T-helper 1 cell treated with Interleukin-12 subunit alpha and Interleukin-12 subunit beta and Interleukin-4 antibody, amounts not matched to agents 30 ng/mL and 1 ng/mL, for 36 hours (primary cell): ENCODE results near the gene HCN1. TPM values are rescaled to one million over a fixed set of nuclear protein-coding genes. Genes with fewer than 3 reads are reported as not detected.
"Not testable (repeated sequence)": the region's sequence is repeated elsewhere in the genome, so short reads cannot be mapped to it uniquely, and the experiment has no call there.

Source experiments
- intact Hi-C: fragments of 100-400 bp; cut with micrococcal nuclease; formaldehyde crosslinking; loops from one replicate; pipeline ENCODE4 v1.15.1; 2024
- total RNA-seq: library from RNA; stranded (reverse); gene quantifications from 2 replicates; pipeline ENCODE4 v1.2.3, GENCODE V29; 2022

The HCN1 gene
- total RNA-seq, 1 donor from 2014 or later, result not detected

- intact Hi-C loops, result not testable (repeated sequence)
These were observed 383.6 kb downstream of the HCN1 start for GRCh38 chr5:45312627-45313026.

GRCh38 chr5:45295231-45295630 is 400.9 kb downstream of the HCN1 start:
- intact Hi-C loops, result no loop called here

GRCh38 chr5:45288746-45289145 is 407.4 kb downstream of the HCN1 start:
- intact Hi-C loops, result no loop called here

- intact Hi-C loops, result no loop called here
These were observed 411.7 kb downstream of the HCN1 start for GRCh38 chr5:45284436-45284835.

- intact Hi-C loops, result no loop called here
These were observed 415.1 kb downstream of the HCN1 start for GRCh38 chr5:45281081-45281480.

GRCh38 chr5:45279109-45279508 is 417.1 kb downstream of the HCN1 start:
- intact Hi-C loops, result no loop called here

GRCh38 chr5:45277860-45278259 is 418.3 kb downstream of the HCN1 start:
- intact Hi-C loops, result no loop called here

- intact Hi-C loops, result no loop called here
These were observed 421.9 kb downstream of the HCN1 start for GRCh38 chr5:45274241-45274640.

GRCh38 chr5:45271626-45272025 is 424.6 kb downstream of the HCN1 start:
- intact Hi-C loops, result no loop called here

GRCh38 chr5:45264447-45264846 is 431.7 kb downstream of the HCN1 start:
- intact Hi-C loops, result no loop called here

- intact Hi-C loops, result no loop called here
These were observed 434.1 kb downstream of the HCN1 start for GRCh38 chr5:45262061-45262590.

GRCh38 chr5:45261125-45261524 is 435.1 kb downstream of the HCN1 start:
- intact Hi-C loops, result no loop called here

- intact Hi-C loops, result no loop called here
These were observed 435.9 kb downstream of the HCN1 start for GRCh38 chr5:45260292-45260691.

GRCh38 chr5:45252978-45253377 is 443.2 kb downstream of the HCN1 start:
- intact Hi-C loops, result no loop called here

GRCh38 chr5:45252541-45252940 is 443.6 kb downstream of the HCN1 start:
- intact Hi-C loops, result no loop called here

GRCh38 chr5:45225571-45226031 is 470.6 kb downstream of the HCN1 start:
- intact Hi-C loops, result no loop called here

- intact Hi-C loops, result no loop called here
These were observed 490.7 kb downstream of the HCN1 start for GRCh38 chr5:45205403-45205961.
